HepG2 (cell line): ENCODE measurements around the gene HLA-DQB2.

Experiments used
- BHLHE40 ChIP-seq: IDR thresholded peaks from 2 replicates; pipeline ENCODE4 v1.6.1; 2011; ENCODE audit warnings: low read length, improper control_type of control experiment
- CTCF ChIP-seq: sonication (generic); formaldehyde crosslinking; IDR thresholded peaks from 2 replicates; pipeline ENCODE4 v1.5.0; 2020; ENCODE audit warnings: mild to moderate bottlenecking, missing genetic modification reagents, moderate library complexity
- EZH2 ChIP-seq: conservative IDR thresholded peaks from 2 replicates; pipeline ENCODE4 v1.6.1; 2012; ENCODE audit warnings: mild to moderate bottlenecking, low read depth, low read length, moderate library complexity
- GATAD2A ChIP-seq: IDR thresholded peaks from 2 replicates; pipeline ENCODE4 v1.6.1; 2016
- POLR2A ChIP-seq, 2 experiments: IDR thresholded peaks; 2 replicates each; pipeline ENCODE4 v1.6.1; 2011; ENCODE audit warnings: low read depth in 2 of 2, low read length in 2 of 2, mild to moderate bottlenecking in 1 of 2, moderate library complexity in 1 of 2; ENCODE audit not compliant: insufficient read depth in 1 of 2
- PRDM10 ChIP-seq: sonication (generic); formaldehyde crosslinking; IDR thresholded peaks from 2 replicates; pipeline ENCODE4 v1.4.0; 2020; ENCODE audit warnings: low read depth, missing genetic modification reagents
- SALL1 ChIP-seq: sonication (generic); formaldehyde crosslinking; IDR thresholded peaks from 2 replicates; pipeline ENCODE4 v1.8.0; 2022; ENCODE audit warnings: mild to moderate bottlenecking, missing genetic modification reagents
- TFE3 ChIP-seq: IDR thresholded peaks from 2 replicates; pipeline ENCODE4 v1.6.1; 2016
- ZNF468 ChIP-seq: sonication (generic); formaldehyde crosslinking; IDR thresholded peaks from 2 replicates; pipeline ENCODE4 v1.8.0; 2022; ENCODE audit warnings: mild to moderate bottlenecking, moderate library complexity, missing genetic modification reagents

GRCh38 chr6:32794510-32794909, 31.2 kb upstream of the HLA-DQB2 start:
- TF ChIP-seq POLR2A (IDR thresholded peaks at IDR 0.05; ENCODE audit: insufficient read depth in 1 of 2, low read depth in 2 of 2, low read length in 2 of 2) = no peak
- no peak for TF ChIP-seq GATAD2A
- TF ChIP-seq CTCF (CRISPR knock-in tag) = no peak
- TF ChIP-seq SALL1 (CRISPR knock-in tag) = no peak
- no peak for TF ChIP-seq EZH2
- TF ChIP-seq BHLHE40 = no peak
- TF ChIP-seq PRDM10 (CRISPR knock-in tag) = no peak
- no peak for TF ChIP-seq ZNF468
- TF ChIP-seq TFE3 = no peak
